PC-9 (cell line): ENCODE measurements around the gene SLX4IP. TPM values are rescaled to one million over a fixed set of nuclear protein-coding genes. Genes with fewer than 3 reads are reported as not detected.

Source experiments
- BruUV-seq: library from RNA; stranded (reverse); fragments of 400-500 nt; replicated peaks from 2 replicates; lab custom pipeline; 2021; lab: Mats Ljungman, UMichigan
- CTCF ChIA-PET: fragments of 300-600 bp; sonication (Branson Sonifier 250); formaldehyde crosslinking; loops from one replicate; lab custom pipeline; 2022; ENCODE audit warnings: antibody characterized with exemption; lab: Charles Lee
- POLR2A ChIA-PET: fragments of 300-600 bp; sonication (Branson Sonifier 250); formaldehyde crosslinking; loops from one replicate; lab custom pipeline; 2022; ENCODE audit warnings: antibody characterized with exemption; ENCODE audit not compliant: unreplicated experiment; lab: Charles Lee
- DNase-seq, 2 experiments: peaks; one replicate each; pipeline versions ENCODE4 v3.0.0 to v3.0.0-alpha.2; 2015 to 2022; ENCODE audit warnings: mixed read lengths in 1 of 2
- H2AFZ ChIP-seq: fragments of 200-600 bp; sonication (generic); 2 replicates; pipeline ENCODE4 v1.8.1; 2017; ENCODE audit warnings: antibody characterized with exemption
- H3F3A ChIP-seq: fragments of 200-600 bp; sonication (generic); 2 replicates; pipeline ENCODE4 v1.8.1; 2017; ENCODE audit warnings: antibody characterized with exemption, mild to moderate bottlenecking, low read depth; ENCODE audit not compliant: insufficient read depth
- H3K27ac ChIP-seq: fragments of 200-600 bp; sonication (generic); 2 replicates; pipeline ENCODE4 v1.6.1; 2016; ENCODE audit warnings: mixed run types
- H3K27me3 ChIP-seq: fragments of 200-600 bp; sonication (generic); 2 replicates; pipeline ENCODE4 v1.6.1; 2016; ENCODE audit warnings: low read depth, mixed run types; ENCODE audit not compliant: insufficient read depth
- H3K36me3 ChIP-seq: fragments of 200-600 bp; sonication (generic); 2 replicates; pipeline ENCODE4 v1.6.1; 2016; ENCODE audit warnings: low read depth, mixed run types
- H3K4me1 ChIP-seq: fragments of 200-600 bp; sonication (generic); replicated peaks from 2 replicates; pipeline ENCODE4 v1.6.1; 2016; ENCODE audit warnings: mixed run types; ENCODE audit not compliant: insufficient read depth
- H3K4me2 ChIP-seq: fragments of 200-600 bp; sonication (generic); 2 replicates; pipeline ENCODE4 v1.6.1; 2017; ENCODE audit warnings: mixed run types
- H3K4me3 ChIP-seq: fragments of 200-600 bp; sonication (generic); 2 replicates; pipeline ENCODE4 v1.6.1; 2016; ENCODE audit warnings: mixed run types
- H3K79me2 ChIP-seq: fragments of 200-600 bp; sonication (generic); 2 replicates; pipeline ENCODE4 v1.6.1; 2017; ENCODE audit warnings: low read depth, mixed run types
- H3K9me2 ChIP-seq: fragments of 200-600 bp; sonication (generic); 2 replicates; pipeline ENCODE4 v1.8.1; 2017; ENCODE audit warnings: mild to moderate bottlenecking; ENCODE audit not compliant: insufficient read depth
- H3K9me3 ChIP-seq: fragments of 200-600 bp; sonication (generic); 2 replicates; pipeline ENCODE4 v1.8.1; 2016; ENCODE audit warnings: low read depth; ENCODE audit not compliant: insufficient read depth
- H4K20me1 ChIP-seq: fragments of 200-600 bp; sonication (generic); 2 replicates; pipeline ENCODE4 v1.8.1; 2017; ENCODE audit not compliant: insufficient read depth
- CTCF ChIP-seq: fragments of 200-600 bp; sonication (generic); conservative IDR thresholded peaks from 2 replicates; pipeline ENCODE4 v1.6.1; 2017; ENCODE audit warnings: mixed run types, antibody characterized with exemption, mild to moderate bottlenecking, moderate library complexity
- EZH2 ChIP-seq: fragments of 200-600 bp; sonication (generic); IDR thresholded peaks from 2 replicates; pipeline ENCODE4 v1.8.0; 2017; ENCODE audit warnings: antibody characterized with exemption, low read depth
- intact Hi-C: fragments of 100-400 bp; cut with micrococcal nuclease; formaldehyde crosslinking; loops from one replicate; pipeline ENCODE4 v1.10.0; 2022; ENCODE audit not compliant: unreplicated experiment
- total RNA-seq: library from RNA; stranded (reverse); gene quantifications from 2 replicates; pipeline ENCODE4 v1.2.3, GENCODE V29; 2021

The SLX4IP gene
- total RNA-seq, 1 experiment from 2014 or later: 13.4 TPM

GRCh38 chr20:10654630-10655029 is 219.5 kb downstream of the SLX4IP start:
- Histone ChIP-seq H4K20me1 (peaks cover 5% of the 10 kb centered on the region; the same call in 1 of the 2 replicates), H3K27ac (no peak overlapping the region), H3K27me3 (no peaks in the 10 kb centered on the region), H3K9me3 (no peaks in the 10 kb centered on the region), H3K4me2 (no peak overlapping the region), H3K4me3 (no peak overlapping the region), H3K79me2 (no peaks in the 10 kb centered on the region), H3K4me1 (no peaks in the 10 kb centered on the region), H3F3A (no peaks in the 10 kb centered on the region), H2AFZ (no peak overlapping the region), H3K9me2 (no peaks in the 10 kb centered on the region), H3K36me3 (peaks cover 21% of the 10 kb centered on the region)
- POLR2A ChIA-PET: interaction anchor here (0.5 kb wide), 1 partner anchor 86 kb away, joined by 3 read pairs; no protein-coding TSS in a partner anchor
- TF ChIP-seq EZH2: no peak
- no peak for TF ChIP-seq CTCF
- BruUV-seq: no TSS peak
- intact Hi-C loops: loop anchor here (5.0 kb wide), 2 partner anchors 102 to 677 kb away; no protein-coding TSS in a partner anchor
- DNase-seq: no peak
- CTCF ChIA-PET: no interaction called here

GRCh38 chr20:10655720-10656669 is 220.9 kb downstream of the SLX4IP start:
- no peak overlapping the region for H3K27ac ChIP-seq
- DNase-seq: no peak
- H2AFZ ChIP-seq: no peak overlapping the region
- no peaks in the 10 kb centered on the region for H3K4me1 ChIP-seq
- H3K9me3 ChIP-seq: no peaks in the 10 kb centered on the region
- no TSS peak for BruUV-seq
- no peak overlapping the region for H3K4me2 ChIP-seq
- no peaks in the 10 kb centered on the region for H3F3A ChIP-seq
- no peak for TF ChIP-seq EZH2
- no peak for TF ChIP-seq CTCF
- intact Hi-C loops: loop anchor here (5.0 kb wide), 2 partner anchors 104 to 679 kb away; no protein-coding TSS in a partner anchor
- H3K79me2 ChIP-seq: no peaks in the 10 kb centered on the region
- H4K20me1 ChIP-seq: peaks cover 6% of the 10 kb centered on the region; the same call in 1 of the 2 replicates
- H3K9me2 ChIP-seq: no peaks in the 10 kb centered on the region
- no peak overlapping the region for H3K4me3 ChIP-seq
- ChIA-PET POLR2A (no interaction called here), CTCF (no interaction called here)
- no peaks in the 10 kb centered on the region for H3K27me3 ChIP-seq
- H3K36me3 ChIP-seq: peaks cover 20% of the 10 kb centered on the region

GRCh38 chr20:10657453-10657852 is 222.3 kb downstream of the SLX4IP start:
- H3K4me2 ChIP-seq: no peak overlapping the region
- intact Hi-C loops: loop anchor here (5.0 kb wide), 2 partner anchors 105 to 680 kb away; no protein-coding TSS in a partner anchor

More at GRCh38 chr20:10657453-10657852, 222.3 kb downstream of the SLX4IP start:
- Histone ChIP-seq H3F3A (no peaks in the 10 kb centered on the region), H3K79me2 (no peaks in the 10 kb centered on the region), H4K20me1 (peaks cover 10% of the 10 kb centered on the region; the same call in 1 of the 2 replicates), H3K9me2 (no peaks in the 10 kb centered on the region), H3K27ac (no peak overlapping the region), H3K4me1 (no peaks in the 10 kb centered on the region), H3K36me3 (peaks cover 20% of the 10 kb centered on the region), H3K4me3 (no peak overlapping the region), H2AFZ (no peak overlapping the region), H3K9me3 (no peaks in the 10 kb centered on the region), H3K27me3 (no peaks in the 10 kb centered on the region)
- TF ChIP-seq EZH2: no peak
- TF ChIP-seq CTCF: no peak
- ChIA-PET CTCF (no interaction called here), POLR2A (no interaction called here)
- DNase-seq: no peak
- BruUV-seq: no TSS peak
